Mesendoderm (in vitro differentiated cells): ENCODE measurements around the gene ADGRD1.

Source experiments
- DNase-seq: peaks from one replicate; pipeline ENCODE4 v3.0.0; 2013
- H2AK5ac ChIP-seq: 2 replicates; pipeline ENCODE4 v1.6.1; 2013; ENCODE audit warnings: low read length, inconsistent platforms
- H2BK120ac ChIP-seq: 2 replicates; pipeline ENCODE4 v1.6.1; 2013; ENCODE audit warnings: low read depth, mild to moderate bottlenecking, low read length, moderate library complexity, mixed read lengths
- H2BK15ac ChIP-seq: replicated peaks from 2 replicates; pipeline ENCODE4 v1.6.1; 2013; ENCODE audit warnings: low read depth, mild to moderate bottlenecking, moderate library complexity
- H2BK5ac ChIP-seq: 2 replicates; pipeline ENCODE4 v1.6.1; 2013; ENCODE audit warnings: low read length, inconsistent platforms
- H3K18ac ChIP-seq: 2 replicates; pipeline ENCODE4 v1.6.1; 2013; ENCODE audit warnings: mild to moderate bottlenecking, low read length, mixed read lengths
- H3K23ac ChIP-seq: one replicate; pipeline ENCODE4 v1.6.1; 2013; ENCODE audit warnings: low read length
- H3K27ac ChIP-seq: 2 replicates; pipeline ENCODE4 v1.5.1; 2013; ENCODE audit warnings: low read depth, mild to moderate bottlenecking, inconsistent platforms, low read length, moderate library complexity
- H3K27me3 ChIP-seq: 2 replicates; pipeline ENCODE4 v1.6.1; 2013; ENCODE audit warnings: low read length, control low read depth, mild to moderate bottlenecking, inconsistent platforms; ENCODE audit not compliant: insufficient read depth, poor library complexity
- H3K36me3 ChIP-seq: 2 replicates; pipeline ENCODE4 v1.6.1; 2013; ENCODE audit warnings: low read length, inconsistent platforms; ENCODE audit not compliant: control insufficient read depth, insufficient read depth
- H3K4ac ChIP-seq: one replicate; pipeline ENCODE4 v1.6.1; 2013; ENCODE audit warnings: low read depth, mild to moderate bottlenecking, low read length, moderate library complexity
- H3K4me1 ChIP-seq: 2 replicates; pipeline ENCODE4 v1.6.1; 2013; ENCODE audit warnings: low read depth, low read length, inconsistent platforms; ENCODE audit not compliant: control insufficient read depth
- H3K4me2 ChIP-seq: 2 replicates; pipeline ENCODE4 v1.6.1; 2013; ENCODE audit warnings: low read length
- H3K4me3 ChIP-seq: 2 replicates; pipeline ENCODE4 v1.5.1; 2013; ENCODE audit warnings: mild to moderate bottlenecking, low read length
- H3K56ac ChIP-seq: one replicate; pipeline ENCODE4 v1.6.1; 2013; ENCODE audit warnings: low read length
- H3K79me1 ChIP-seq: 2 replicates; pipeline ENCODE4 v1.6.1; 2013; ENCODE audit warnings: low read length, inconsistent platforms
- H3K79me2 ChIP-seq: 2 replicates; pipeline ENCODE4 v1.6.1; 2013; ENCODE audit warnings: mild to moderate bottlenecking, low read length; ENCODE audit not compliant: control insufficient read depth, insufficient read depth
- H3K9ac ChIP-seq: 2 replicates; pipeline ENCODE4 v1.6.1; 2013; ENCODE audit warnings: low read length, inconsistent platforms
- H4K5ac ChIP-seq: one replicate; pipeline ENCODE4 v1.6.1; 2013; ENCODE audit warnings: low read length
- H4K8ac ChIP-seq: one replicate; pipeline ENCODE4 v1.6.1; 2013; ENCODE audit warnings: low read depth, mild to moderate bottlenecking, control low read depth, low read length, moderate library complexity
- WGBS: extraction: QIAGEN DNeasy Blood & Tissue Kit; methylation state at CpG from one replicate; pipeline ENCODE4 v1.1.7; 2013; ENCODE audit warnings: low lambda C conversion rate, missing lambda C conversion rate; ENCODE audit not compliant: insufficient coverage; ENCODE audit errors: extremely low coverage; 5-methylcytosine and 5-hydroxymethylcytosine counted together

The ADGRD1 gene

DNA sequence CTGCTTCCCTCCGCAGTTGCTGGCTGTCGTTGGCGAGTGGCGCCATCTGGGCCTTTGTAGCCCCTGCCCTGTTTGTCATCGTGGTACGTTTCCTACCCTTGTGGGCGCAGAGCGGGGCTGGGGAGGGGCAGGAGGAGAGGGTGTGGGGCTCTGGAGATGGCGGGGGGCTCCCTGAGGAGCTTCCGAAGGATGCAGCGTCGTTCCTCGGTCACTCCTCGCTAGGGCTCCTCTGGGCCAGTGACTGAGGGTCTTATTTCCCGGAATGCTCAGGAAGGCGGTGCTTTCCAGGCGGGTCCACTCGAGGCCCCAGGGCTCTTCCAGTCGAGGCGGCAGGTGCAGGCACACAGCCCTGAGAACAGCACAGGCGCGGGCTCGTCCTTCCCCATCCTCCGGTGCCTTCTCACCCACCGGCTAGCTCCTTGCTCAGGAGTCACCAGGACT lies 167.1 kb downstream of the ADGRD1 start:
- Histone ChIP-seq H3K79me2 (no peaks in the 10 kb centered on the region), H4K8ac (no peak overlapping the region), H3K18ac (no peak overlapping the region), H3K4me3 (no peak overlapping the region), H2BK120ac (no peak overlapping the region), H3K56ac (no peak overlapping the region), H4K5ac (no peak overlapping the region), H3K4me2 (no peak overlapping the region), H3K79me1 (no peaks in the 10 kb centered on the region), H3K4me1 (no peaks in the 10 kb centered on the region), H2AK5ac (no peak overlapping the region), H3K27me3 (no peaks in the 10 kb centered on the region), H3K36me3 (no peaks in the 10 kb centered on the region), H2BK15ac (no peak overlapping the region), H3K23ac (no peak overlapping the region), H3K9ac (no peak overlapping the region), H3K4ac (no peak overlapping the region), H2BK5ac (no peak overlapping the region), H3K27ac (no peak overlapping the region)
- no CpG with 5 or more reads among the region's 25 CpGs for WGBS
- no peak for DNase-seq

DNA sequence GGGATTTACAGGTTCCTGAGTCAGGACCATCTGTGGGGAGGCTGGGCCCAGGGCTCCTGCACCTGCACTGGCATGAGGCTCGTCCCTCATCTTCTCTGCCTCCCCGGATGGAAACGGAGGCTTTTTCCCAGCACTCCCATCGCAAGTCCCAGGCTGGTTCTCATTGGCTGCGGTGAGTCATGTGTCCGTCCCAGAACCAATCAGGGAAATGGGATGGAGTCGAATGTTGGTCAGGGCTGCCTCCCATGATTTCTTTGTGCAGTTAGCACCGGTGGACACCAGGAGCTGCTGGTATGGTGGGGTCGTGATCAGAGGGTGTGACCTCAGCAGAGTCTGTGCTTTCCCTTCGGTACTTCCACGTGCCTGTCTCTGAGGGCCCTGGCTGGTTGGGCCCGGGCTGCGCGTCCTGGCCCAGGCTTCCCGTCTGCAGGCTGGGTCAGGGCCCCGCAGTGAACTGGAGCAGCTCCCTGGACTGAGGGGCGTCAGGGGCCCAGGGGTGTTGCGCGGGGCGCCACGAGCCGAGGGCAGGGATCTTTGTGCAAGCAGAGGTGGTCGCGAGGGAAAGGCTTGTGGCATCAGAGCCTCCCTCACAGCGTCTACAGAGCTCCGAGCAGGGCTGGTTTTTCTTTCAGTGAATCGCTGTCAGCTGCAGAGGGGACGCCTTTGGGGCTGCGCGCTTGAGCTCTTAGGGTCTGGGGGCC lies 168.1 kb downstream of the ADGRD1 start:
- Histone ChIP-seq H3K27me3 (no peaks in the 10 kb centered on the region), H3K4ac (no peak overlapping the region), H3K56ac (no peak overlapping the region), H4K8ac (no peak overlapping the region), H3K79me1 (no peaks in the 10 kb centered on the region), H2BK5ac (no peak overlapping the region), H2BK120ac (no peak overlapping the region), H3K27ac (no peak overlapping the region), H2BK15ac (no peak overlapping the region), H3K4me3 (no peak overlapping the region), H3K4me1 (no peaks in the 10 kb centered on the region), H3K23ac (no peak overlapping the region), H4K5ac (no peak overlapping the region), H3K18ac (no peak overlapping the region), H3K36me3 (no peaks in the 10 kb centered on the region), H3K79me2 (no peaks in the 10 kb centered on the region), H3K9ac (no peak overlapping the region), H3K4me2 (no peak overlapping the region), H2AK5ac (no peak overlapping the region)
- WGBS, result no CpG with 5 or more reads among the region's 30 CpGs
- DNase-seq, result peak; percentile 49

DNA sequence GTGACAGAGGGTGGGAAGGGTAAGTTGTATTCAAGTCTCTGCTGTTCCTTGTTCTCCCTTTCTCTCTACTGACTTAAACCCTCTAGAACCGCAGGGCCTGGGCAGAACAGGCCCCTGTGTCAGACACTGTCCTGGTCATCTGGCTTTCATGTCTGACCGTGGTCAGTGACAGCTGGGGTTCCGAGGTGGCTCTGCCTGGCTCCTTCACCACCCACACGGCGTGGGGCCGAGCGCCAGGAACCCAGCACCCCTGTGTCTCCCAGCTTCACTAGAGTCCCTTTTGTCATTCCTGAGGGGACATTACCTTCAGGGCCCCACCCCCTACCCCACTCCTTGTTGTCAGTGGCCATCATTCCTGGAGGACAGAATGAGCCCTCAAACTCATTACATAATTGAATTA lies 168.9 kb downstream of the ADGRD1 start:
- H2BK15ac ChIP-seq, result no peak overlapping the region
- no peaks in the 10 kb centered on the region for H3K27me3 ChIP-seq
- H3K4me3 ChIP-seq, result no peak overlapping the region
- no peak overlapping the region for H3K23ac ChIP-seq
- H4K8ac ChIP-seq, result no peak overlapping the region
- H3K79me1 ChIP-seq, result no peaks in the 10 kb centered on the region
- H3K36me3 ChIP-seq, result no peaks in the 10 kb centered on the region
- no peak overlapping the region for H3K27ac ChIP-seq
- no peak overlapping the region for H3K56ac ChIP-seq
- no peak overlapping the region for H2BK120ac ChIP-seq
- no peak overlapping the region for H2AK5ac ChIP-seq
- no peaks in the 10 kb centered on the region for H3K4me1 ChIP-seq
- no peak overlapping the region for H3K9ac ChIP-seq
- WGBS, result no CpG with 5 or more reads among the region's 7 CpGs
- H2BK5ac ChIP-seq, result no peak overlapping the region
- no peak overlapping the region for H3K4me2 ChIP-seq
- H3K79me2 ChIP-seq, result no peaks in the 10 kb centered on the region
- no peak overlapping the region for H3K4ac ChIP-seq
- no peak for DNase-seq
- no peak overlapping the region for H4K5ac ChIP-seq
- H3K18ac ChIP-seq, result no peak overlapping the region

DNA sequence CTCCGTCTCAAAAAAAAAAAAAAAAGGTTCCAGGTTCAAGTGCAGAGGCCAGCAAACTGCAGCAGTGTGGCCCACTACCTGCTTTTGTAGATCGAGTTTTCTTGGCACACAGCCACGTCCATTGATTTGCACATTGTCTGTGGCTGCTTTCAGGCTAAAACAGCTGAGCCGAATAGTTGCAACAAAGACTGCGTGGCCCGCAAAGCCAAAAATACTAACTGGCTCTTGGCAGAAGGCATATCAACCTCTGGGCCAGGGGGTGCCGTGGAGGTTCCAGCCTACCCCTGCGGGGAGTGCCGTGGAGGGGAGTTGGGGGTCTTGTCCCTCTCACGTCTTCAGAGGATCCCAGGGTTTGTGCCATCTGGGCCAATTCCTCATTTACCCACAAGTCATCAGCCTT lies 170.1 kb downstream of the ADGRD1 start:
- Histone ChIP-seq H3K27me3 (no peaks in the 10 kb centered on the region), H3K79me2 (no peaks in the 10 kb centered on the region), H3K9ac (no peak overlapping the region), H3K27ac (no peak overlapping the region), H3K23ac (no peak overlapping the region), H3K4me1 (no peaks in the 10 kb centered on the region), H4K8ac (no peak overlapping the region), H2BK120ac (no peak overlapping the region), H3K56ac (no peak overlapping the region), H2BK15ac (no peak overlapping the region), H3K79me1 (no peaks in the 10 kb centered on the region), H3K4me2 (no peak overlapping the region), H3K4ac (no peak overlapping the region), H3K36me3 (no peaks in the 10 kb centered on the region), H4K5ac (no peak overlapping the region), H2BK5ac (no peak overlapping the region), H3K18ac (no peak overlapping the region), H3K4me3 (no peak overlapping the region), H2AK5ac (no peak overlapping the region)
- DNase-seq, result no peak
- WGBS, result no CpG with 5 or more reads among the region's 10 CpGs

DNA sequence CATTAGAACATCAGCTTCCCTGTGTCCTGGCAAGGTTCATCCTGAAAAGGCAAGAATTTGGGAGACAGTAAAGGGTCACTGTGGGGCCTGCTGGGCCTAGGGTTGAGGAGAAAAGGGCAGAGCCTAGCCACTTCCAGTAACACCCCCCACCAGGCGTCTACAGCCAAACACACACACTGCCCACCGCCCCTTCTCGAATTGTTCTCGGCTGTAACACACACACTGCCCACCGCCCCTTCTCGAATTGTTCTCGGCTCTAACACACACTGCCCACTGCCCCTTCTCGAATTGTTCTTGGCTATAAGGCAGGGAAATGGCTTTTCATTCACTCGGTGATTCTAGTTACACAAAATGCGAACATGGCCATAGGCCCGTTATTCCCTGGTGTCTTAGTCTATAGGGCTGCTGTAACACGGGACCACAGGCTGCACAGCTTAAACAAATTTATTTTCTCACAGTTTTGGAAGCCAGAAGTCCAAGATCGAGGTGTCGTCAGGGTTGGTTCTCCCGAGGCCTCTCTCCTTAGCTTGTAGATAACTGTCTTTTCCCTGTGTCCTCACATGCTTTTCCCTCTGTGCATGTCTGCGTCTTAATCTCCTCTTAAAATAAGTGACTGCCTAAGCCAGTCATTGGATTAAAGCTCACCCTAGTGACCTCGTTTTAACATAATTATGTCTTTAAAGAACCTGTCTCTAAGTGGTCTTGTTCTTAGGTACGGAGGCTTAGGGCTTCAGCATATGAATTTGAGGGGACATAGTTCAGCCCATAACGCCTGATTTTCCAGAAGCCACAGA lies 171.0 kb downstream of the ADGRD1 start:
- Histone ChIP-seq H3K4me1 (no peaks in the 10 kb centered on the region), H3K18ac (no peak overlapping the region), H3K27ac (no peak overlapping the region), H3K79me1 (no peaks in the 10 kb centered on the region), H3K79me2 (no peaks in the 10 kb centered on the region), H2BK15ac (no peak overlapping the region), H4K8ac (no peak overlapping the region), H3K27me3 (no peaks in the 10 kb centered on the region), H3K4me3 (no peak overlapping the region), H4K5ac (no peak overlapping the region), H2AK5ac (no peak overlapping the region), H3K36me3 (no peaks in the 10 kb centered on the region), H2BK5ac (no peak overlapping the region), H3K23ac (no peak overlapping the region), H3K9ac (no peak overlapping the region), H3K4ac (no peak overlapping the region), H2BK120ac (no peak overlapping the region), H3K4me2 (no peak overlapping the region), H3K56ac (no peak overlapping the region)
- WGBS, result no CpG with 5 or more reads among the region's 19 CpGs
- DNase-seq, result no peak
